HFFc6 (cell line): ENCODE results near the gene CLIC1. TPM values are rescaled to one million over a fixed set of nuclear protein-coding genes. Genes with fewer than 3 reads are reported as not detected.

ENCODE experiments used
- DNase-seq: peaks from one replicate; pipeline ENCODE4 v3.0.0-alpha.2; 2018
- H3K27ac Mint-ChIP-seq: 2 replicates; pipeline ENCODE4 v1.8.0; 2020; ENCODE audit warnings: mild to moderate bottlenecking, mixed read lengths
- H3K27me3 Mint-ChIP-seq: 2 replicates; pipeline ENCODE4 v1.8.0; 2021; ENCODE audit warnings: mild to moderate bottlenecking, moderate library complexity, mixed read lengths; ENCODE audit not compliant: insufficient read depth
- H3K36me3 Mint-ChIP-seq: 2 replicates; pipeline ENCODE4 v1.8.0; 2021; ENCODE audit warnings: low read depth, mixed read lengths
- H3K4me1 Mint-ChIP-seq: 2 replicates; pipeline ENCODE4 v1.8.0; 2020; ENCODE audit warnings: low read depth, mixed read lengths
- H3K4me3 Mint-ChIP-seq: 2 replicates; pipeline ENCODE4 v1.8.0; 2020; ENCODE audit warnings: mild to moderate bottlenecking, moderate library complexity, mixed read lengths
- H3K9me3 Mint-ChIP-seq: 2 replicates; pipeline ENCODE4 v1.8.0; 2020; ENCODE audit warnings: mild to moderate bottlenecking, mixed read lengths
- total RNA-seq, 6 experiments: library from RNA; stranded (reverse); fragmentation: NEBNext Ultra II Directional; extraction: Animal tissue kit (Norgen Biotek cat#: 25700); gene quantifications; 2 replicates in 1 of 6; 3 replicates in 5 of 6; pipeline ENCODE4 v1.2.3, GENCODE V29; 2021
- TF ChIP-seq, protein P1 (sequence below): fragments of 200-600 bp; sonication (generic); IDR thresholded peaks from 2 replicates; pipeline ENCODE4 v1.5.0; 2021; ENCODE audit warnings: antibody characterized with exemption, mild to moderate bottlenecking

CLIC1 gene
- total RNA-seq, 6 experiments from 2014 or later, result 638 to 833 (median 745) TPM

DNA sequence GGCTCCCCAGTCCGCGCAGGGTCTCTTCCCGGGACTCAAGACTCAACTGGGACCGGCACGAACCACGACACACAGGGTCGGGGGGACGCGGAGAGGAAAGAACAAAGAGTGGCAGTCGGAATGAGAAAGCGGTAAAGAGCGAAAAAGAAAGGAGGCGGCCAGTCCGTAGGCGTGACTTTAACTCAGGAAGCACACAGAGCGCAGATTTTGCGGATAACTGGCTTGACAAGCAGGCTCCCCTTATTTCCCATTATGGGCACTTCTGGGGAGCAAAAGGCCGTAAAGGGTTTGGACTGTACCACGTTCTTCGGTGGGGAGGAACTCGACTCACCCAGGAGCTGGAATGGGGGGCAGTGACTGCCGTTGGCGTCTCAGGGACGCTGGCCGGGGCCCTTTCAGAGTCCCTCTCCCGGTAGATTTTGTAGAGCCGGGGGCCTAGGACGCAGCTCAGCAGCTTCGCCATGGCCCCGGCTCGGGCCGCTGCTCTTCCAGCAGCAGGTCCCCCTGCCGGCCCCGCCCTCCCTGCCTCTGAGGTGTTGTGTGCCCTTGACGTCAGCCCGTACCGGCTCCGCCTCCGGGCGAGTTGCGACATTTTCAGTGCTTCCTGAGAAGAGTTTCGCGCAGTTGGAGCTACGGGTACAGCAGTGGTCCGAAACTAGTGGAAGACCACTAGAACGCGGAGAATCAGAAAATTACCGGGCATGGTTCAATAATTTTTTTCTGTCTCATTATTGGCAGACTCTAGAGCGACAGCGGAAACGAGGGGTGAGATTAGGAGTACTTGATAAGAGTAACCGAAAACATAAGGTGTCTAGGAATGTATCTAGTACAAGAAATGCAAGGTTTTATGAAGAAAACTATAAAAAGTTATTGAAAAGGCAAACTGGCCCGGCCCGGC is 33.3 kb downstream of the CLIC1 start, which contains the start of gene ABHD16A:
Gene ABHD16A, minus strand, starts transcription at position 506 of the 898 bp plus-strand sequence. Its CDS starts 43 bp downstream, at position 463.
- peak within 1 kb of the TSS; percentile 97 for H3K27ac Mint-ChIP-seq

DNA sequence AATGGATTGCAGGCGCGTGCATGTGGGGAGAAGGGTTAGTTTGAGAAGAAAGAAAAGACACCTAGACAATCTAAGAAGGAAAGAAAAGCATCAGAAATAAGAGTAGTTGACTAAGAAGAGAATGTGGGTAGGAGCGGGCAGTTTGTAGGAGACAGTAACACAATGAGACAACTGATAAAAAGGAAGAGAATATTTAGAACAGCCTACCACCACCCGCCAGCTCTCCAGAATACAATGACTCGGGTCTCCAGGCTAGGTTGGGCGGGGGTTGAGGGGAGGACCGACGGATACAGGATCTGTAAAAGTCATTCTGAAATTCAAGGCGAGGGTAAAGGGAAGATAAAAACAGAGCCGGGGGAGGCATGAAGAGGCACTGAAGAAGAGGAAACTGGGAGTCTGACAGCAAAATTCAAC is 33.9 kb downstream of the CLIC1 start:
- Mint-ChIP-seq H3K4me1 (peaks cover 30% of the 10 kb centered on the region), H3K27me3 (no peaks in the 10 kb centered on the region; the same call in none of the 2 replicates), H3K9me3 (no peaks in the 10 kb centered on the region), H3K36me3 (no peaks in the 10 kb centered on the region), H3K4me3 (peak overlapping the region; percentile 93), H3K27ac (peak overlapping the region; percentile 97)
- no peak for DNase-seq
- TF ChIP-seq, protein P1, sequence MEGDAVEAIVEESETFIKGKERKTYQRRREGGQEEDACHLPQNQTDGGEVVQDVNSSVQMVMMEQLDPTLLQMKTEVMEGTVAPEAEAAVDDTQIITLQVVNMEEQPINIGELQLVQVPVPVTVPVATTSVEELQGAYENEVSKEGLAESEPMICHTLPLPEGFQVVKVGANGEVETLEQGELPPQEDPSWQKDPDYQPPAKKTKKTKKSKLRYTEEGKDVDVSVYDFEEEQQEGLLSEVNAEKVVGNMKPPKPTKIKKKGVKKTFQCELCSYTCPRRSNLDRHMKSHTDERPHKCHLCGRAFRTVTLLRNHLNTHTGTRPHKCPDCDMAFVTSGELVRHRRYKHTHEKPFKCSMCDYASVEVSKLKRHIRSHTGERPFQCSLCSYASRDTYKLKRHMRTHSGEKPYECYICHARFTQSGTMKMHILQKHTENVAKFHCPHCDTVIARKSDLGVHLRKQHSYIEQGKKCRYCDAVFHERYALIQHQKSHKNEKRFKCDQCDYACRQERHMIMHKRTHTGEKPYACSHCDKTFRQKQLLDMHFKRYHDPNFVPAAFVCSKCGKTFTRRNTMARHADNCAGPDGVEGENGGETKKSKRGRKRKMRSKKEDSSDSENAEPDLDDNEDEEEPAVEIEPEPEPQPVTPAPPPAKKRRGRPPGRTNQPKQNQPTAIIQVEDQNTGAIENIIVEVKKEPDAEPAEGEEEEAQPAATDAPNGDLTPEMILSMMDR, result no peak

More for the DNA sequence above, 33.3 kb downstream of the CLIC1 start, which contains the start of gene ABHD16A:
- H3K4me1 Mint-ChIP-seq, result peaks cover 24% of the 10 kb centered on the region
- DNase-seq, result peak; percentile 98
- TF ChIP-seq, protein P1, result peak; percentile 52
- H3K27me3 Mint-ChIP-seq, result peaks cover 3% of the 10 kb centered on the region
- no peaks in the 10 kb centered on the region for H3K9me3 Mint-ChIP-seq
- peak within 1 kb of the TSS; percentile 93 for H3K4me3 Mint-ChIP-seq
- no peaks in the 10 kb centered on the region for H3K36me3 Mint-ChIP-seq

DNA sequence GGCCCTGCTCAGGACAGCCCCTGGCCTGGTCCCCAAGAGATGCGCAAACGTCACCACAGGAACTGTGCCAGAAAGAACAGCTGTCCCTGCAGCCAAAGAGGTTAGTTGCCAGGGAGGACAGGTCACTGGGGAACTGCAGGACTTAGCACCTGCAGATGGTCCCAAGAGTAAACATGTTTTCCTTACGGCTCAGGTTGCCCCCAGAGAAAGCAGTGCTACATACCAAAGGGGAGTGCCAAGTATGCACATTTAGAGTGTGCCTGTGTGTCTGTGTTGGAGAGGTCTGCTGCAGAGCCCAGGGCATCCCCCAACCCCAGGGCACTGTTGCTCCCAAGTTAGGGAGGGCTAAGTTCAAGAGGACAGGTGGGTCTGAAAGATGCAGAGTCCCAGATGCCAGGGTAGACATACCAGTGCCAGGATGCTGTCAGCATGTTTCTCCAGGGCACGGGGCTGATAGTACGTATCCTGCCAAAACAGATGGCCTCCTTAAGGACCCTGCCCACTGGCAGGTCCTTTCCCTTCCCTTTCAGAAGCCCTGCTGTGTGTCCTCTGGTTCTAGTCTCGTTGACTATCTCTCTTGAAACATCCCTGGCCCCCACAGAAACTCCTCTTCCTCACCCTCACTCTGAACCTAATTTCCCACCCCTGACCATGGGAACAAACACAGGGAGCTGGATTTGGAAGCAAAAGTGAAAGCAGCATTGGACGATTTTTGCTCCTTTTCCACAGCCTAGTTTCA is 34.5 kb downstream of the CLIC1 start:
- H3K27me3 Mint-ChIP-seq, result no peaks in the 10 kb centered on the region; the same call in 1 of the 2 replicates
- H3K9me3 Mint-ChIP-seq, result no peaks in the 10 kb centered on the region
- no peaks in the 10 kb centered on the region for H3K36me3 Mint-ChIP-seq
- H3K27ac Mint-ChIP-seq, result peak overlapping the region; percentile 97
- no peak for DNase-seq
- TF ChIP-seq, protein P1, result no peak
- peaks cover 33% of the 10 kb centered on the region for H3K4me1 Mint-ChIP-seq
- peak overlapping the region; percentile 93 for H3K4me3 Mint-ChIP-seq

DNA sequence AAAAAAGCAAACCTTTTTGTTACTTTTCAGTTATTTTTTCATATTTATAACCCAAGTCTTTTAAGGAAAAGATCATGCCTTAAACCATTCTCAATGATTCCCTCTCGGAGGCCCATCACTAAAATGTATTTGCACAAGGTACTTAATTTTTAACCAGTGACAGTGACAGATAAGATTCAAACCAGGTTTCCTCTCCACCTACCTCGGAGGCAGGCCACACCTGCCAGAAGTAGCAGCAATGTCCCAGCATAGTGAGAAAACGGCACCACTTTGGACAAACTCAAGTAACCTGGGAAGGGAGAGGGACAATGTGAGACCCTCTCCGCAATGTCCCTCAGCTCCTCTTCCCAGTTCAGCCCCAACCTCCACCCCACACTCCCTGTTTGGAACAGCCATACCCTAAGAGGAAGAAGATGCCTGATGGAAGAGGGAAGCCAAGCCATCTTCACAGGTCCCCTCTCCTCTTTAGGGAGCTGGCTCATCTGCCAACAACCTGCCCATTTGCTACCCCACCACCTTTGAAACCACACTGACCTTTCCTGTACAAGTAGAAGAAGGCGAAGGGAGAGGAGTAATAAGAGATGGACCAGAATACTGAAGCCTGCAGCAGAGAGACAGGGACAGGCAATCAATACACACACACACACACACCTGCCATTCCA is 35.5 kb downstream of the CLIC1 start:
- no peak for DNase-seq
- Mint-ChIP-seq H3K4me3 (peak overlapping the region; percentile 93), H3K9me3 (no peaks in the 10 kb centered on the region), H3K36me3 (no peaks in the 10 kb centered on the region), H3K27me3 (no peaks in the 10 kb centered on the region; the same call in 1 of the 2 replicates), H3K4me1 (peaks cover 33% of the 10 kb centered on the region), H3K27ac (no peak overlapping the region; the same call in 1 of the 2 replicates)
- TF ChIP-seq, protein P1, result no peak

DNA sequence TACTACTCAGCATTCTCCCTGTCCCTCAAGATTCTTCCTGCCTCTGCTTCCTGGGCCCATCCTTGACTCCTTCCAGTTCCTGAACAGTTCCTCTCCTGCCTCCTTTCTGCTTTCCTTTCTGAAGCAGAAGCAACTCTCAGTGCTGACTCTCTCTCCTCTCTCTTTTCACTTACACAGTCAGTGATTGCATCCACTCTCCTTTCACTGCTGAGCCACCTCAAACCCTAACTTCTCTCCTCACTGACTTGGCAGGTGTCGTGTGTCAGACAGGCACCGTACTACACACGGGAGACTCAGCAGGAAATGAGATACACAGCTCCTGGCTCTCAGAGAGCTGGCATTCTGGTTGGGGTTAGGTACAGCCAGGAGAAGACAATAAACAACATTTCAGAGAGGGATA is 38.8 kb downstream of the CLIC1 start:
- DNase-seq, result no peak
- H3K27ac Mint-ChIP-seq, result peak overlapping the region; percentile 40

More for the DNA sequence above, 38.8 kb downstream of the CLIC1 start:
- Mint-ChIP-seq H3K36me3 (no peaks in the 10 kb centered on the region), H3K4me3 (no peak overlapping the region), H3K4me1 (peaks cover 27% of the 10 kb centered on the region), H3K27me3 (no peaks in the 10 kb centered on the region; the same call in 1 of the 2 replicates), H3K9me3 (no peaks in the 10 kb centered on the region)
- TF ChIP-seq, protein P1, result no peak
